Measurements from ENCODE around the gene KMT2B.

KMT2B gene

DNA sequence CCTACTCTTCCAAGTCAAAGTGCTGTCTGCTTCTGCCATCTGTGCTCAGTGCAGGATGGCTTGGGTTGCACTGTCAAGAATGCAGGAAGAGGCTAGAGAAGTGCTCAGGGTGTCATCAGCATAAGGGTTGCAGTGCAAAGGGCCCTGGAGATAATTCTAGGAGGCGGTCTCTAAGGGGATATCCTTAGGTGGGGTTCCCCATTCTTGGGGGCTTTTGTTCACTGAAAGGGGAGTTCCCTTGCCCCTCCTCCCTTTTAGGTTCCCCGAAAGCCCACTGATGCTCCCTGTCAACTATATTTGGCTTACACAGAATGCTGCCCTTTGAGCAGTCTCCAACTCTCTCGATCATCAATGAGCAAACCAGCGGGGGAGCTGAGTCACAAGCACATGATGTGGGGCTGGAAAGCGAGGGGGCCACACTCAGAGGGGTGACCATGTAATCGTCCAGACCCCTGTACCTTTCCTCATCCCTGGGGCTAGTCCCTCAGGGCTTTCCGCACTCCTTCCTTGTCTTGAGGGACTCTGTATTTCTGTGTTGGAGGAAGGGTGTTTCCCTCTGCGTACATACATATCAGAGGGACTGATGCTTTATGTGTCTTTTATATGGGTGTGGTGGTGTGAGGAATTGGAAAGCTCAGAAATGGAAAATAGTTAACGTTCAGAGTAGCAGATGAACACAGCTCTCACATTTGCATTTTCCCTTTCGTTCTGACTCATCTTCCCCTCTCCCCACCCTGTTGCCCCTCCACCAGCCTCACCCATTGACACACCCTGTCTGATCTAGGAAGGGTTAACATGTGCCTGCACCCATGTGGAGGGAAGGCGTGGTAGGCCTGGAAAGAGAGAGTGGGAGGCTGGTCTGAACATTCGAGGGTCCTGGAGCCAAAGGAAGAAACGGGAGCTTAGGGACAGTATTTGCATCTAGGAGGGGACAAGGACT is 6.7 kb upstream of the KMT2B start:
- H3K9ac ChIP-seq, result no peak overlapping the region
- no peak overlapping the region for H2AFZ ChIP-seq
- no peaks in the 10 kb centered on the region for H3K9me3 ChIP-seq (ENCODE audit: control insufficient read depth, low read length)
- no peak for TF ChIP-seq CTCF (IDR thresholded peaks at IDR 0.05)
- no peaks in the 10 kb centered on the region for H3K27me3 ChIP-seq (ENCODE audit: control insufficient read depth, insufficient read depth, low read length)
- H3K36me3 ChIP-seq (ENCODE audit: control insufficient read depth, insufficient read depth, low read length), result no peaks in the 10 kb centered on the region
- H3K27ac ChIP-seq, result no peak overlapping the region
- H3K4me2 ChIP-seq (ENCODE audit: low read length), result no peak overlapping the region
- no peak overlapping the region for H3K4me3 ChIP-seq (ENCODE audit: low read depth, low read length)
- H3K79me2 ChIP-seq, result no peaks in the 10 kb centered on the region
- H3K4me1 ChIP-seq, result peaks cover 6% of the 10 kb centered on the region

- H3K27ac ChIP-seq, result no peak overlapping the region
- H3K4me3 ChIP-seq (ENCODE audit: low read depth, low read length), result no peak overlapping the region
- TF ChIP-seq CTCF (IDR thresholded peaks at IDR 0.05), result no peak
Measured at GRCh38 chr19:35712567-35713505, 5.0 kb upstream of the KMT2B start.

GRCh38 chr19:35713506-35713850 is 4.3 kb upstream of the KMT2B start:
- Histone ChIP-seq H3K9me3 (ENCODE audit: control insufficient read depth, low read length) (no peaks in the 10 kb centered on the region), H3K9ac (no peak overlapping the region), H3K27me3 (ENCODE audit: control insufficient read depth, insufficient read depth, low read length) (no peaks in the 10 kb centered on the region), H2AFZ (no peak overlapping the region), H3K79me2 (no peaks in the 10 kb centered on the region), H3K36me3 (ENCODE audit: control insufficient read depth, insufficient read depth, low read length) (no peaks in the 10 kb centered on the region), H3K4me3 (ENCODE audit: low read depth, low read length) (no peak overlapping the region), H3K27ac (no peak overlapping the region), H3K4me2 (ENCODE audit: low read length) (no peak overlapping the region), H3K4me1 (peaks cover 7% of the 10 kb centered on the region)
- no peak for TF ChIP-seq CTCF (IDR thresholded peaks at IDR 0.05)

More at GRCh38 chr19:35712567-35713505, 5.0 kb upstream of the KMT2B start:
- Histone ChIP-seq H3K27me3 (ENCODE audit: control insufficient read depth, insufficient read depth, low read length) (no peaks in the 10 kb centered on the region), H3K9me3 (ENCODE audit: control insufficient read depth, low read length) (no peaks in the 10 kb centered on the region), H3K36me3 (ENCODE audit: control insufficient read depth, insufficient read depth, low read length) (no peaks in the 10 kb centered on the region), H3K4me2 (ENCODE audit: low read length) (no peak overlapping the region), H3K9ac (no peak overlapping the region), H2AFZ (no peak overlapping the region), H3K79me2 (no peaks in the 10 kb centered on the region), H3K4me1 (peaks cover 7% of the 10 kb centered on the region)

DNA sequence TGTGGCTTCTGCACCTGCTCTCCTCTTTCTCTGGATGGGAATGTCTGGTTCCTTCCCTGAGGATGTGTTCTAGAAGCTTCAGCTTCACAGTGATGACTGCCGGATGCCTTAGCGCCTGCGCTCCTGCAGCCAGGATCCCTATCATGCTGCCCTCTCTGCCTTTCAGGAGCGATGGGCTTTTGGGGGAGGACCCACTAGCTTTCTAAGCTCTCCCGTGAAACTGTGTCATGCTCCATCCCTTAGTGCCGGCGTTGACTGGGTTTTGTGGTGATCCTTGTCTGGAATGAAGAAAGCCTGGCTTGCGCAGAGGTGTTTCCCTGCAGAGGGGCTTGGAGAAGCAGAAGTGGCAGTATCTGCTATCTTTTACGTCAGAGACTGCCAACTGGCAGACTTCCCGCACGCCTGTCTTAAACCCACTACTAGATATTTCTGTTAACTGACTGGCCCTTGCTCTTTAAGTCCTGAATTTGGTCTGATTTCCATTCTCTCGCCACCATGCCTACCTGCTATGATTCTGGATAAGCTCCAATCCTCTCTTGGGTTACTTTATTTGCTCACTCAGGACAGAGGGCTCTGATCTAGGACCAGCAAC is 3.8 kb upstream of the KMT2B start:
- no peak for TF ChIP-seq CTCF (IDR thresholded peaks at IDR 0.05)
- Histone ChIP-seq H2AFZ (no peak overlapping the region), H3K79me2 (peaks cover 2% of the 10 kb centered on the region), H3K36me3 (ENCODE audit: control insufficient read depth, insufficient read depth, low read length) (no peaks in the 10 kb centered on the region), H3K27ac (no peak overlapping the region), H3K4me3 (ENCODE audit: low read depth, low read length) (no peak overlapping the region), H3K27me3 (ENCODE audit: control insufficient read depth, insufficient read depth, low read length) (no peaks in the 10 kb centered on the region), H3K4me1 (peaks cover 7% of the 10 kb centered on the region), H3K4me2 (ENCODE audit: low read length) (no peak overlapping the region), H3K9ac (no peak overlapping the region), H3K9me3 (ENCODE audit: control insufficient read depth, low read length) (no peaks in the 10 kb centered on the region)

Data from parathyroid adenoma (tissue), 2 donors.